ENCODE measurements around the gene FRMPD1. TPM values are rescaled to one million over a fixed set of nuclear protein-coding genes. Genes with fewer than 3 reads are reported as not detected.

Gene FRMPD1
- total RNA-seq, 4 donors from 2014 or later, result 0.27 to 4.6 (median 0.64) TPM; not detected in 1

DNA sequence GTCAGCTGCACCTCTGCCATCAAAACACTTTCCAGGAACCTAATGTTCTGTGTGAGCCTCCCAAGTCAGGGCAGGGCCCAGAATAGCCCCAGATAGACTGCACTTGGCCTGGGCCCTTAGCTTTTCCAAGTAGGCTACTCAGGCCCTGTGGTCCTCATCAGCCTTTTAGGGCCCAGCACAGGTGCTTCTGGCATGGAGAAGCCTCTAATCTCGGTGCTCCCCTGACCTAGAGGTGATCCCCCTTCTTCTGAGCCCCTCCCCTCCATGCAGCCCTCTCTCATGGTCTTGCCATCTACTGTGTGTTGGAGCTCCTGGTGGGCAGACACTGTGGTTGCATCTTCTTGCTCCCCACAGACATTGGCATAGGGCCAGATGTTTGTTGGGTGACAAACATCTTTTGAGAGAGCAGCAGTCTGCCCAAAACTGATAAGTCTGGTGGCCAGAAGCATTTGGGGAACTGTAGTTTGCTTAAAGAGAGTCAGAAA is 28.1 kb downstream of the FRMPD1 start:
- Histone ChIP-seq H3K4me3 (no peak overlapping the region), H3K4me1 (no peaks in the 10 kb centered on the region), H3K27ac (no peak overlapping the region), H3K36me3 (no peaks in the 10 kb centered on the region), H3K27me3 (no peaks in the 10 kb centered on the region), H3K9me3 (no peaks in the 10 kb centered on the region)
- WGBS, 2 donors (ENCODE audit: low coverage in 1 of 2), result 67% methylated on average over 1 of the region's 1 CpG; no CpG with 5 or more reads in 1 of the 2 donors
- in situ Hi-C loops (cut with MboI; ENCODE audit: low pct_ligation_motif_present in 1 of 4, low pct_unique_long_range_greater_than_20kb in 1 of 4, low sequenced_read_pairs in 3 of 4), result no loop called here
- intact Hi-C loops (cut with DNase I; ENCODE audit: low total_unique reads), result no loop called here
- no peak for TF ChIP-seq EP300 (IDR thresholded peaks at IDR 0.05; ENCODE audit: low read depth)
- no peak for TF ChIP-seq POLR2AphosphoS5 (IDR thresholded peaks at IDR 0.05)
- no peak for TF ChIP-seq POLR2A (IDR thresholded peaks at IDR 0.05)
- no peak for TF ChIP-seq CTCF (IDR thresholded peaks at IDR 0.05)
- DNase-seq, result no peak

GRCh38 chr9:37679649-37680402 is 29.1 kb downstream of the FRMPD1 start:
- in situ Hi-C loops (cut with MboI; ENCODE audit: low pct_ligation_motif_present in 1 of 4, low pct_unique_long_range_greater_than_20kb in 1 of 4, low sequenced_read_pairs in 3 of 4) (no loop called here), intact Hi-C loops (cut with DNase I; ENCODE audit: low total_unique reads) (no loop called here)
- DNase-seq, result no peak
- H3K27me3 ChIP-seq, result no peaks in the 10 kb centered on the region
- H3K27ac ChIP-seq, result no peak overlapping the region
- H3K9me3 ChIP-seq, result no peaks in the 10 kb centered on the region
- H3K36me3 ChIP-seq, result no peaks in the 10 kb centered on the region
- 73 to 85% methylated on average over 5 to 8 of the region's 8 CpGs for WGBS, 2 donors (ENCODE audit: low coverage in 1 of 2)
- H3K4me1 ChIP-seq, result no peaks in the 10 kb centered on the region
- TF ChIP-seq CTCF (IDR thresholded peaks at IDR 0.05), result no peak
- no peak for TF ChIP-seq POLR2A (IDR thresholded peaks at IDR 0.05)
- no peak for TF ChIP-seq POLR2AphosphoS5 (IDR thresholded peaks at IDR 0.05)
- TF ChIP-seq EP300 (IDR thresholded peaks at IDR 0.05; ENCODE audit: low read depth), result no peak
- H3K4me3 ChIP-seq, result no peak overlapping the region

DNA sequence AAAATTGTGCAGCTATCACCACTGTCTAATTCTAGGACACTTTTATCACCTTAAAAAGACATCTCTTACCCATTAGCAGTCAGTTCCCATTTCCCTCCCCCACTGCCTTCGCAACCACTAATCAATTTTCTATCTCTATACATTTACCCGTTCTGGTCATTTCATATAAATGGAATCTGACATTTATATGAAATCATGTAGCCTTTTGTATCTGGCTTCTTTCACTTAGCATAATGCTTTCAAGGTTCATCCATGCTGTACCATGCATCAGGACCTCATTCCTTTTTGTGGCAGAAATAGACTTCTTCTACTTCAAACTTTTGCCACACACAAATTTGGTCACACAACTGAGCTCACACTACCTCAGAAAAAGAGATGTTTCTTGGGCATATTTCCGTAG is 32.2 kb downstream of the FRMPD1 start:
- H3K36me3 ChIP-seq, result no peaks in the 10 kb centered on the region
- no peak overlapping the region for H3K4me3 ChIP-seq
- no peaks in the 10 kb centered on the region for H3K4me1 ChIP-seq
- no peak for TF ChIP-seq POLR2A (IDR thresholded peaks at IDR 0.05)
- no peak for TF ChIP-seq EP300 (IDR thresholded peaks at IDR 0.05; ENCODE audit: low read depth)
- TF ChIP-seq POLR2AphosphoS5 (IDR thresholded peaks at IDR 0.05), result no peak
- TF ChIP-seq CTCF (IDR thresholded peaks at IDR 0.05), result no peak
- intact Hi-C loops (cut with DNase I; ENCODE audit: low total_unique reads), result no loop called here
- H3K27me3 ChIP-seq, result peaks cover 6% of the 10 kb centered on the region
- no peak overlapping the region for H3K27ac ChIP-seq
- in situ Hi-C loops (cut with MboI; ENCODE audit: low pct_ligation_motif_present in 1 of 4, low pct_unique_long_range_greater_than_20kb in 1 of 4, low sequenced_read_pairs in 3 of 4), result no loop called here
- no peak for DNase-seq
- no peaks in the 10 kb centered on the region for H3K9me3 ChIP-seq
- 76 to 78% methylated on average over 3 of the region's 3 CpGs for WGBS, 2 donors (ENCODE audit: low coverage in 1 of 2)

- H3K27me3 ChIP-seq, result peaks cover 6% of the 10 kb centered on the region
- no peaks in the 10 kb centered on the region for H3K4me1 ChIP-seq
- no peak overlapping the region for H3K27ac ChIP-seq
- TF ChIP-seq EP300 (IDR thresholded peaks at IDR 0.05; ENCODE audit: low read depth) (no peak), CTCF (IDR thresholded peaks at IDR 0.05) (no peak), POLR2A (IDR thresholded peaks at IDR 0.05) (no peak), POLR2AphosphoS5 (IDR thresholded peaks at IDR 0.05) (no peak)
- H3K9me3 ChIP-seq, result no peaks in the 10 kb centered on the region
- H3K4me3 ChIP-seq, result no peak overlapping the region
- WGBS, 2 donors (ENCODE audit: low coverage in 1 of 2), result 77 to 79% methylated on average over 9 to 10 of the region's 10 CpGs
- no peak for DNase-seq
- H3K36me3 ChIP-seq, result no peaks in the 10 kb centered on the region
- intact Hi-C loops (cut with DNase I; ENCODE audit: low total_unique reads), result no loop called here
- in situ Hi-C loops (cut with MboI; ENCODE audit: low pct_ligation_motif_present in 1 of 4, low pct_unique_long_range_greater_than_20kb in 1 of 4, low sequenced_read_pairs in 3 of 4), result no loop called here
Observed at GRCh38 chr9:37683531-37684371, 33.0 kb downstream of the FRMPD1 start.
